Ovary (tissue), 9 donors: ENCODE measurements around the gene THSD4. TPM values are rescaled to one million over a fixed set of nuclear protein-coding genes. Genes with fewer than 3 reads are reported as not detected.

Experiments used
- DNase-seq, 5 donors: peaks; one replicate each; pipeline ENCODE4 v3.0.0-alpha.2; 2019 to 2020
- H3K27ac ChIP-seq, 2 donors: fragments of 200-600 bp; one replicate each; pipeline versions ENCODE4 v1.5.1 to v1.8.0; 2019 to 2022
- H3K27me3 ChIP-seq: fragments of 200-600 bp; one replicate; pipeline ENCODE4 v1.8.0; 2022
- H3K36me3 ChIP-seq: fragments of 200-600 bp; sonication (generic); one replicate; pipeline ENCODE4 v1.5.1; 2019
- H3K4me1 ChIP-seq: one replicate; pipeline ENCODE4 v1.8.1; 2013; ENCODE audit warnings: mild to moderate bottlenecking, moderate library complexity; ENCODE audit not compliant: insufficient read depth
- H3K4me3 ChIP-seq: fragments of 200-600 bp; sonication (generic); one replicate; pipeline ENCODE4 v1.5.1; 2017
- H3K9me3 ChIP-seq, 2 donors: fragments of 200-600 bp in 1 of 2; sonication (generic) in 1 of 2; one replicate each; pipeline versions ENCODE4 v1.5.1 to v1.8.1; 2013 to 2019; ENCODE audit warnings: mild to moderate bottlenecking in 1 of 2, moderate library complexity in 1 of 2
- EP300 ChIP-seq: sonication (generic); formaldehyde crosslinking; IDR thresholded peaks from one replicate; pipeline ENCODE4 v1.6.1; 2017; ENCODE audit warnings: antibody characterized with exemption
- POLR2A ChIP-seq: fragments of 450-650 bp; IDR thresholded peaks from one replicate; pipeline ENCODE4 v1.6.1; 2017; ENCODE audit warnings: antibody characterized with exemption, mild to moderate bottlenecking, moderate library complexity
- WGBS, 3 donors: extraction: QIAGEN DNeasy Blood & Tissue Kit in 1 of 3; methylation state at CpG; one replicate each; pipeline versions ENCODE4 v1.1.5 to v1.1.7; 2013 to 2017; 5-methylcytosine and 5-hydroxymethylcytosine counted together
- intact Hi-C, 4 donors: fragments of 100-400 bp; cut with DNase I; formaldehyde crosslinking; loops; one replicate each; pipeline versions ENCODE4 v1.11.0 to v1.15.1; 2022 to 2023
- polyA plus RNA-seq, 2 donors: library from polyadenylated mRNA; stranded (reverse); fragments of 200-250 nt in 1 of 2; fragments of 350-450 nt in 1 of 2; fragmentation: Illumina TruSeq in 1 of 2; extraction: RNeasy Lipid Tissue Mini Kit (QIAGEN cat#74804) in 1 of 2; gene quantifications; one replicate each; pipeline ENCODE4 v1.2.3, GENCODE V29; 2013 to 2014
- total RNA-seq, 7 donors: library from RNA; depleted of rRNA in 2 of 7; stranded (reverse); fragments of >200 nt in 2 of 7; fragmentation: NEBNext Ultra II Directional in 3 of 7; extraction: Animal tissue kit (Norgen Biotek cat#: 25700) in 3 of 7; gene quantifications; one replicate each; pipeline versions ENCODE4 v1.1.0 to v1.2.4, GENCODE V29; 2016 to 2023
- TF ChIP-seq, protein P1 (sequence below), 3 donors: fragments of 450-650 bp in 2 of 3; fragments of 200-600 bp in 1 of 3; IDR thresholded peaks; one replicate each; pipeline versions ENCODE4 v1.5.1 to v1.8.0; 2016 to 2022; ENCODE audit warnings: antibody characterized with exemption in 3 of 3, mild to moderate bottlenecking in 1 of 3
- donor health status: DM: no; HTN: no; CAD: no; lungs with moderate emphysema.
- donor health status: DM: no; HTN: no; CAD: no.
- donor health status: Bipolar disorder and iron deficiency.
- donor health status: DM: yes; HTN: yes; CAD: no.
- donor health status: DM: no; HTN: no; CAD: no.
- donor health status: DM: yes; HTN: yes; CAD: no.

The THSD4 gene
- total and polyA plus RNA-seq, 9 donors: 3.2 to 53.4 (median 13.5) TPM

DNA sequence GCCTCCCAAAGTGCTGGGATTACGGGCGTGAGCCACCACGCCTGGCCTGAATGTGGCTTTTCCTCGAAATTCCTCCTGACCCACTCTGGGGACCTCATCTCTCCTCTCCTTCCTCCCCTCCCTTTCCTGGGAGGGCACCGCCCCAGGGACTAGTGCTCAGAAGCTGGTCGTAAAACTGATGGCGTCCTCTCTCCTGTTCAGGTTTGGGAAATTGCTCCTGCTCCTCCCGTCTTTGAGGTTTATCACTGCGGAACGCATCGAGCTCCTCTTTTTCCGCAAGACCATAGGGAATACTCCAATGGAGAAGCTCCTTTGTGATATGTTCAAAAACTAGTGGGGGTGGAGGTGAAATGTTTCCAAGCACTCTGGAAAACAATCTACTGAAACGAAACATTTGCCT lies 702.1 kb downstream of the THSD4 start:
- Histone ChIP-seq H3K9me3 (no peaks in the 10 kb centered on the region), H3K4me3 (no peak overlapping the region), H3K27ac (no peak overlapping the region), H3K27me3 (no peaks in the 10 kb centered on the region), H3K36me3 (no peaks in the 10 kb centered on the region), H3K4me1 (no peaks in the 10 kb centered on the region)
- no peak for DNase-seq
- intact Hi-C loops: no loop called here
- TF ChIP-seq EP300 (no peak), POLR2A (no peak)
- TF ChIP-seq, protein P1, sequence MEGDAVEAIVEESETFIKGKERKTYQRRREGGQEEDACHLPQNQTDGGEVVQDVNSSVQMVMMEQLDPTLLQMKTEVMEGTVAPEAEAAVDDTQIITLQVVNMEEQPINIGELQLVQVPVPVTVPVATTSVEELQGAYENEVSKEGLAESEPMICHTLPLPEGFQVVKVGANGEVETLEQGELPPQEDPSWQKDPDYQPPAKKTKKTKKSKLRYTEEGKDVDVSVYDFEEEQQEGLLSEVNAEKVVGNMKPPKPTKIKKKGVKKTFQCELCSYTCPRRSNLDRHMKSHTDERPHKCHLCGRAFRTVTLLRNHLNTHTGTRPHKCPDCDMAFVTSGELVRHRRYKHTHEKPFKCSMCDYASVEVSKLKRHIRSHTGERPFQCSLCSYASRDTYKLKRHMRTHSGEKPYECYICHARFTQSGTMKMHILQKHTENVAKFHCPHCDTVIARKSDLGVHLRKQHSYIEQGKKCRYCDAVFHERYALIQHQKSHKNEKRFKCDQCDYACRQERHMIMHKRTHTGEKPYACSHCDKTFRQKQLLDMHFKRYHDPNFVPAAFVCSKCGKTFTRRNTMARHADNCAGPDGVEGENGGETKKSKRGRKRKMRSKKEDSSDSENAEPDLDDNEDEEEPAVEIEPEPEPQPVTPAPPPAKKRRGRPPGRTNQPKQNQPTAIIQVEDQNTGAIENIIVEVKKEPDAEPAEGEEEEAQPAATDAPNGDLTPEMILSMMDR (IDR thresholded peaks at IDR 0.05): no peak
- WGBS, 3 donors: 95% methylated on average over 13 of the region's 13 CpGs

DNA sequence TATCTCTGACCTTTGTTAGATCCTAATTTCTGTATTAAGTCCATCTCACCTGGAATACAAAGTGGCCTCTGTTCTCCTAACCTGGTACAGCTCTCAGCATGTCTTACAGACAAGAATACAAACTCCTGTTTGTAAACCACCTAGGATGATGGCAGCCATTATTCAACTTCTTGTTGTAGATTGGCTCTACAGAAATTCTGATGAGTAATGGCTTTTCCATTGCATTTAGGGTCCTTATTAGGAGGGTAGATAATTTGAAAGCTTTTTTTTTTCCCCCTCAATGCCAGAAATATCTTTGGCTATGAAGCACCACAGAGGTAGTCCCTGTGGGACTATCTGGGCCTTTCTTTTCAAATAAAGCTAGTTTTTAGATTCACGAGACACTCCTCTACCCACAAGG lies 704.9 kb downstream of the THSD4 start:
- Histone ChIP-seq H3K27me3 (no peaks in the 10 kb centered on the region), H3K27ac (no peak overlapping the region), H3K4me1 (no peaks in the 10 kb centered on the region), H3K9me3 (no peaks in the 10 kb centered on the region), H3K36me3 (no peaks in the 10 kb centered on the region), H3K4me3 (no peak overlapping the region)
- intact Hi-C loops: no loop called here
- WGBS, 3 donors: 95 to 100% (median 97%) methylated on average over 1 of the region's 1 CpG
- DNase-seq: no peak
- TF ChIP-seq EP300 (no peak), POLR2A (no peak)
- TF ChIP-seq, protein P1 (IDR thresholded peaks at IDR 0.05): no peak

DNA sequence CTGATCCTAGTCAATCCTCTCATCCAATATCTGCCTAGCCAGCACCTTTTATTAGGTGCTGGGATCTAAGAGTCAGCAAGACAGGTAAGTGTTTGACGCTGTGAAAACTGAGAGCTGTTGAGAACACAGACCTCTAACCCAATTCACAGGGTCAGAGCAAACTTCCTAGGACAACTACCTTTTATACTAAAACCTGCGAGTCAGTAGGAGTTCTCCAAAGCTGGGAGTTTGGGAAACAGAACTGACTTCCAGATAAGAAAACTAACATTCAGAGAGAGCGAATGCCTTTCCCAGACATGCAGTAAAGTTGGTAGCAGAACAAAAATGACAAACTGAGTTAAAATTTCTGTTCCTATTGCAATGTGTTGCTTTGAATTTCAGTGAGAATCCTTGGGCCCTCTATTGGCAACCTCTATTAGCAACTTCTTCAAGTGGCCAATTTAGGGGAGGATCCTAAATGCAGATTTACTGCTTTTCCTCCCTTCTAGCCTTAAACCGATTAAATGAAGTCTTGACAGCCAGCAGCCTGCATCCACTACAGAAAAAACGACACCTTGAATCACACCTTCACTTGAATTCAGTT lies 706.4 kb downstream of the THSD4 start:
- Histone ChIP-seq H3K27ac (no peak overlapping the region), H3K4me3 (no peak overlapping the region), H3K9me3 (no peaks in the 10 kb centered on the region), H3K27me3 (no peaks in the 10 kb centered on the region), H3K36me3 (no peaks in the 10 kb centered on the region), H3K4me1 (no peaks in the 10 kb centered on the region)
- intact Hi-C loops: no loop called here
- TF ChIP-seq, protein P1 (IDR thresholded peaks at IDR 0.05): no peak
- TF ChIP-seq POLR2A (no peak), EP300 (no peak)
- no peak for DNase-seq
- WGBS, 3 donors: 87 to 92% (median 89%) methylated on average over 5 of the region's 5 CpGs

- H3K27me3 ChIP-seq: no peaks in the 10 kb centered on the region
- TF ChIP-seq EP300: no peak
- no peak for TF ChIP-seq POLR2A
- TF ChIP-seq, protein P1 (IDR thresholded peaks at IDR 0.05): no peak
- H3K4me1 ChIP-seq: no peaks in the 10 kb centered on the region
- whole genome bisulfite sequencing, 3 donors: 79 to 89% (median 88%) methylated on average over 3 of the region's 3 CpGs
- intact Hi-C loops: no loop called here
- H3K36me3 ChIP-seq: no peaks in the 10 kb centered on the region
- DNase-seq: no peak
- no peaks in the 10 kb centered on the region for H3K9me3 ChIP-seq
- H3K4me3 ChIP-seq: no peak overlapping the region
- no peak overlapping the region for H3K27ac ChIP-seq
These were observed 707.8 kb downstream of the THSD4 start for GRCh38 chr15:71822890-71823630.
